ENCODE measurements around the gene NUMBL. TPM values are rescaled to one million over a fixed set of nuclear protein-coding genes. Genes with fewer than 3 reads are reported as not detected.
A peak's percentile ranks its signal among the peaks of the same experiment; 100 is the strongest.
"Not testable (repeated sequence)": the region's sequence is repeated elsewhere in the genome, so short reads cannot be mapped to it uniquely, and the experiment has no call there.

Gene NUMBL
- polyA plus RNA-seq, 1 donor from 2014 or later = 4.0 TPM

GRCh38 chr19:40671404-40671803, 19.0 kb downstream of the NUMBL start:
- Mint-ChIP-seq H3K36me3 (peaks cover 12% of the 10 kb centered on the region), H3K4me1 (peaks cover 0 to 2% (median 0%) of the 10 kb centered on the region in 3 donors), H3K4me3 (no peak overlapping the region), H3K27me3 (no peaks in the 10 kb centered on the region), H3K9me3 (peaks cover 0 to 2% (median 0%) of the 10 kb centered on the region in 3 donors), H3K27ac (no peak overlapping the region)

GRCh38 chr19:40668991-40669614, 21.3 kb downstream of the NUMBL start:
- peaks cover 0 to 2% (median 0%) of the 10 kb centered on the region in 3 donors for H3K9me3 Mint-ChIP-seq
- H3K36me3 Mint-ChIP-seq = peaks cover 10% of the 10 kb centered on the region
- peaks cover 0 to 4% (median 1%) of the 10 kb centered on the region in 3 donors for H3K4me1 Mint-ChIP-seq
- H3K27me3 Mint-ChIP-seq = no peaks in the 10 kb centered on the region
- no peak overlapping the region for H3K27ac Mint-ChIP-seq
- H3K4me3 Mint-ChIP-seq = no peak overlapping the region

- Mint-ChIP-seq H3K4me1 (peaks cover 6 to 12% (median 9%) of the 10 kb centered on the region in 3 donors), H3K4me3 (no peak overlapping the region), H3K27me3 (no peaks in the 10 kb centered on the region), H3K27ac (no peak overlapping the region), H3K36me3 (peaks cover 10% of the 10 kb centered on the region), H3K9me3 (peaks cover 0 to 2% (median 0%) of the 10 kb centered on the region in 3 donors)
These were observed 22.8 kb downstream of the NUMBL start for GRCh38 chr19:40667602-40668001.

GRCh38 chr19:40666803-40667438, 23.5 kb downstream of the NUMBL start:
- peaks cover 10% of the 10 kb centered on the region for H3K36me3 Mint-ChIP-seq
- H3K27ac Mint-ChIP-seq = no peak overlapping the region
- H3K9me3 Mint-ChIP-seq = peaks cover 0 to 2% (median 0%) of the 10 kb centered on the region in 3 donors
- H3K4me3 Mint-ChIP-seq = peak overlapping the region in 1 of 4 donors; percentile 35
- H3K4me1 Mint-ChIP-seq = peaks cover 6 to 12% (median 9%) of the 10 kb centered on the region in 3 donors
- no peaks in the 10 kb centered on the region for H3K27me3 Mint-ChIP-seq

GRCh38 chr19:40663695-40664692, 26.5 kb downstream of the NUMBL start:
- Mint-ChIP-seq H3K27me3 (no peaks in the 10 kb centered on the region), H3K27ac (peak overlapping the region; percentile 62 to 94 (median 84)), H3K9me3 (no peaks in the 10 kb centered on the region), H3K4me3 (peak overlapping the region; percentile 37 to 95 (median 89)), H3K36me3 (peaks cover 6% of the 10 kb centered on the region), H3K4me1 (peaks cover 6 to 12% (median 11%) of the 10 kb centered on the region in 3 donors)

GRCh38 chr19:40662925-40663694, 27.3 kb downstream of the NUMBL start:
- H3K27me3 Mint-ChIP-seq = no peaks in the 10 kb centered on the region
- H3K36me3 Mint-ChIP-seq = peaks cover 2% of the 10 kb centered on the region
- no peaks in the 10 kb centered on the region for H3K9me3 Mint-ChIP-seq
- H3K4me1 Mint-ChIP-seq = peaks cover 6 to 12% (median 11%) of the 10 kb centered on the region in 3 donors
- peak overlapping the region; percentile 18 to 94 (median 84) for H3K27ac Mint-ChIP-seq
- H3K4me3 Mint-ChIP-seq = peak overlapping the region; percentile 37 to 95 (median 89)

- Mint-ChIP-seq H3K4me3 (no peak overlapping the region), H3K27ac (peak overlapping the region in 1 of 3 donors; percentile 67)
These were observed 28.8 kb downstream of the NUMBL start for GRCh38 chr19:40661616-40662015.

GRCh38 chr19:40659566-40659965, 30.9 kb downstream of the NUMBL start:
- Mint-ChIP-seq H3K4me3 (no peak overlapping the region), H3K4me1 (peaks cover 6 to 13% (median 10%) of the 10 kb centered on the region in 3 donors), H3K36me3 (peaks cover 2% of the 10 kb centered on the region), H3K9me3 (no peaks in the 10 kb centered on the region), H3K27ac (no peak overlapping the region), H3K27me3 (no peaks in the 10 kb centered on the region)

More at GRCh38 chr19:40661616-40662015, 28.8 kb downstream of the NUMBL start:
- no peaks in the 10 kb centered on the region for H3K9me3 Mint-ChIP-seq
- H3K27me3 Mint-ChIP-seq = no peaks in the 10 kb centered on the region
- peaks cover 6 to 12% (median 11%) of the 10 kb centered on the region in 3 donors for H3K4me1 Mint-ChIP-seq
- H3K36me3 Mint-ChIP-seq = peaks cover 2% of the 10 kb centered on the region

- Mint-ChIP-seq H3K4me1 (peaks cover 6 to 12% (median 10%) of the 10 kb centered on the region in 3 donors), H3K27ac (no peak overlapping the region), H3K9me3 (no peaks in the 10 kb centered on the region), H3K36me3 (peaks cover 2% of the 10 kb centered on the region), H3K27me3 (no peaks in the 10 kb centered on the region), H3K4me3 (no peak overlapping the region)
These were observed 31.3 kb downstream of the NUMBL start for GRCh38 chr19:40659116-40659515.

GRCh38 chr19:40658031-40658430, 32.4 kb downstream of the NUMBL start:
- no peak overlapping the region for H3K4me3 Mint-ChIP-seq
- H3K27me3 Mint-ChIP-seq = no peaks in the 10 kb centered on the region
- peaks cover 2% of the 10 kb centered on the region for H3K36me3 Mint-ChIP-seq
- H3K27ac Mint-ChIP-seq = no peak overlapping the region
- no peaks in the 10 kb centered on the region for H3K9me3 Mint-ChIP-seq
- peaks cover 0 to 8% (median 2%) of the 10 kb centered on the region in 3 donors for H3K4me1 Mint-ChIP-seq

- not testable (repeated sequence) for H3K4me1 Mint-ChIP-seq, H3K27me3 Mint-ChIP-seq, H3K36me3 Mint-ChIP-seq, H3K4me3 Mint-ChIP-seq, H3K27ac Mint-ChIP-seq, H3K9me3 Mint-ChIP-seq
These were observed 34.8 kb downstream of the NUMBL start for GRCh38 chr19:40655684-40656083.

- not testable (repeated sequence) for H3K36me3 Mint-ChIP-seq, H3K4me1 Mint-ChIP-seq, H3K9me3 Mint-ChIP-seq, H3K27ac Mint-ChIP-seq, H3K27me3 Mint-ChIP-seq, H3K4me3 Mint-ChIP-seq
These were observed 38.1 kb downstream of the NUMBL start for GRCh38 chr19:40652303-40652702.

GRCh38 chr19:40650749-40651305, 39.6 kb downstream of the NUMBL start:
- Mint-ChIP-seq H3K27ac (no peak overlapping the region), H3K9me3 (no peaks in the 10 kb centered on the region), H3K4me3 (no peak overlapping the region), H3K27me3 (peaks cover 9% of the 10 kb centered on the region), H3K36me3 (no peaks in the 10 kb centered on the region), H3K4me1 (peaks cover 0 to 2% (median 0%) of the 10 kb centered on the region in 3 donors)

Measured in IgD-negative memory B cell (primary cell).